Dedifferentiated amniotic fluid mesenchymal stem cell (primary cell): ENCODE results near the gene RAMP3.
"Not testable (repeated sequence)": the region's sequence is repeated elsewhere in the genome, so short reads cannot be mapped to it uniquely, and the experiment has no call there.

Source experiments
- DNase-seq: peaks from one replicate; pipeline ENCODE4 v3.0.0-alpha.2; 2016; ENCODE audit errors: extremely low spot score

Gene RAMP3

GRCh38 chr7:45156516-45157272 is 897 bp upstream of the RAMP3 start:
- DNase-seq, result no peak

- no peak for DNase-seq
Observed at GRCh38 chr7:45157286-45157652, 322 bp upstream of the RAMP3 start.

DNA sequence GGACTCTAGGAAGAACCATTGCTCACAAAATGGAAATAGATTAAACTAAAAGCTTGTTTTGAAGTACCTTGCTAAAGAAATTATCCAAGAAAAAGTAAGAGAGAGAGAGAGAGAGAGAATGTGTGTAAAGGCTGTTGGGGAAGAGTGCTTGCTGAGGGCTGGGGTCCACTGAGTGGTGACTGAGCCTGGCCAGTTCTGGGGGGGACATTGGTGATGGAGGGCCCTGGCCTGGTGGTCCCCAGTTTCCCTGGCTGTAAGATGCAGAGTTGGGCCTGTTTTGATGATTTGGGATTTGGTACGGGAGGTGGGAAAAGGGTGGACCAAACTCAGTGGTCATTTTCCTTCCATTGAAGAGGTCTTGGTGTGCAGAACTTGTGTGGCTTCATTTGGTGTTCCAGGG is 880 bp downstream of the RAMP3 start:
- no peak for DNase-seq

- no peak for DNase-seq
Observed at GRCh38 chr7:45159296-45159695, 1.7 kb downstream of the RAMP3 start.

DNA sequence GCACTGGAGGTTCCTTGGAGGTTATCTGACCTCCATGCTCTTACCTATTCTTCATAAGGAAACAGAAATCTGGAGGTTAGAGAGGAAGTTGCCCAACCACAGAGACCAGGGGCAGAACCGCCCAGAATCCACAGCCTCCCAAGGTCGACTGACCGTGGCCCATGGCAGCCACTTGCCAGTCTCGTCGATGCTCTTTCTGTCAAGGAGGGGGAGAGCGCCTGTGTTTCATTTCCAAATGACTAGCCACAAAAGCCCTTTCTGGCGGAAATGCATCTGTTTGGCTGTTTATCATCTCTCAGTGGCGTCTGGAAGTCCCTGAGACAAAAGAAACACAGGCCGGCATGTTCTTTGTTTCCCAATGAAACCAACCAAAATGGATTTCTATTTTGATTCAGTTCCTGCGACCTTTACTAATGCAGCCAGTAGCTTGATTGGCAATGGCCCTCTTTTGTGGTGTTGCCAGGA is 2.9 kb downstream of the RAMP3 start:
- DNase-seq, result no peak

- no peak for DNase-seq
Observed at GRCh38 chr7:45161138-45161537, 3.5 kb downstream of the RAMP3 start.

GRCh38 chr7:45161842-45162241 is 4.3 kb downstream of the RAMP3 start:
- no peak for DNase-seq

DNA sequence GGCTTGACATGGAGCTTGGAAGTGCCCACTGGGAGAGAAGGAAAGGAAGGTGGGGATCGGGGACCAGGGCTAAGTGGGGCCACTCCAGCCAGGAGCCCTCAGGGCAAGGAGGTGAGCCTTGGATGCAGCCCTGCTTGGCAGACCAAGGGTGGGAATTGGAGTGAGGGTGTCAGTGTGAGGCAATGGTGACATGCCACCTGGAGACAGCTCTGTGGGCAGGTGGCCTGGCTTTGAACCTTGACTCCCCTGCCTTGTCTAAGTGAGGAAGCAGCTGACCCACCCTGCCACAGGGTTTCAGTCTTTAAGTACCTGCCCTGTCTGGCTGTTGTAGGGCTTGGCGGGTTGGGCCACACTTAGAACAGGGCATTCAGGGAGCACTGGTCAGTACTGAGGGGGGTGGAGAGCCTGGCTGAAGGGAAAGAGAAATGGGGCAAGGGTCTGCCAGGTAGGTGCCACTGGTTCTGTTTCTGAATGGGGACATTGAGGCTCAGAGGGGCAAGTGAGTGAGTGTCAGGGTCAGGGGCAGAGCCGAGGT is 4.8 kb downstream of the RAMP3 start:
- no peak for DNase-seq

DNA sequence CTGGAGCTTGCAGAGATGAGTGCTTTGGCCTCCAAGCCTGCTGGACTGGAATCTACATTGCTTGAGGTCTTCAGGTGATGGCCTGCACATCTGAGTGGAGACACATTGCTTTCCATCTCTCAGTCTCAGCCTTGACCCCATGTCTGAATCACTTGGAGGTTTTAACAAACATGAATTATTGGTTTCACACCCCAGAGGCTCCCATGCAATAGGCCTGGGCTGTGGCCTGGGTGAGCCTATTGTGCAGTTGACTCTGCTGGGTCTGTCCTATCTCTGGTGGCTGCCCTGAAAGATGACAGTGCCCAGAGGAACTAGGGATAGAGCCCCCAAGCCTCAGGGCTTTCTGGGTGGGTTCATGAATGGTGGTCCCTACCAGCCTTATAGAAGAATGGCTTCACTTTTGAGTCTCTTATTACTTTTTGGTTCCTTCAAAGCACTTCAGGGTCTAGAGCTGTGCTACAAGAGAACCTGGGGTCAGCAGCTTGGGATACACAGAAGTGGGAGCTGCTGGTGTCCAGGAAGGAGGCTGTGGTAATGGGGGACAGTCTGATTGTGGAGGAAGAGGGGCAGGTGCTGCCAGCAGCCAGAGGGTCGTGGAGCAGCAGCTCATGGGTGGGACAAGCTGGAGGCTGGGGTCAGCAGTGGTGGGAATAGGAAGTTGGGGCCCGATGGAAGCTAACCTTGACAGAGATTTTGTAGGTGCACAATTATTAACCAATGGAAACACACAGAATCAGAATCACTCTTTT is 5.5 kb downstream of the RAMP3 start:
- no peak for DNase-seq

DNA sequence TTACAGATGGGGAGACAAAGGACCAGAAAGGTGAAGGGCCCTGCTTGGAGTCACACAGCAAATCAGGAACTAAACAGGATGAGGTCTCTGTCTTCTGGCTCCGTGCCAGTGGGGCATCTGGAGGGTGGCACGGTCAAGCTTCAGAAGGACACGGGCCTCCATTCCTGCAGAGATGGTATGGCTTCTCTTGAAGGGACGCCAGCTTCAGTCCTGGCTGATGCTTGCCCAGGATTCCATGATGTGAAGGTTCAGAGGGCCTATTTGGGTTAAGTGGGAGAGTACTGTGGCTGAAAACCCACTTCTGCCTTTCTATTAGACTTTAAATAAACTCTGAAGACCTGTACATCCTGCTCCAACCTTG is 6.1 kb downstream of the RAMP3 start:
- no peak for DNase-seq

DNA sequence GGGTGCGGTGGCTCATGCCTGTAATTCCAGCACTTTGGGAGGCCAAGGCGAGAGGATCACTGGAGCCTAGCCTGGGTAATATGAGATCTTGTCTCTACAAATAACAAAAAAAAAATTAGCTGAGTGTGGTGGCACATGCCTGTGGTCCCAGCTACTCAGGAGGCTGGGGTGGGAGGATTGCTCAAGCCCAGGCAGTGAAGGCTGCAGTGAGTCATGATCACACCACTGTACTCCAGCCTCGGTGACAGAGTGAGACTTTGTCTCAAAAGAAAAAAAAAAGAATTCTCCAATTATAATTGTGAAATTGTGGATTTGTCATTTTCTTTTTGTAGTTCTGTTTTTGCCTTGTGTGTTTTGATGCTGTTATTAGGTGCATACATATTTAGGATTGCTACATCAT is 6.7 kb downstream of the RAMP3 start:
- not testable (repeated sequence) for DNase-seq

DNA sequence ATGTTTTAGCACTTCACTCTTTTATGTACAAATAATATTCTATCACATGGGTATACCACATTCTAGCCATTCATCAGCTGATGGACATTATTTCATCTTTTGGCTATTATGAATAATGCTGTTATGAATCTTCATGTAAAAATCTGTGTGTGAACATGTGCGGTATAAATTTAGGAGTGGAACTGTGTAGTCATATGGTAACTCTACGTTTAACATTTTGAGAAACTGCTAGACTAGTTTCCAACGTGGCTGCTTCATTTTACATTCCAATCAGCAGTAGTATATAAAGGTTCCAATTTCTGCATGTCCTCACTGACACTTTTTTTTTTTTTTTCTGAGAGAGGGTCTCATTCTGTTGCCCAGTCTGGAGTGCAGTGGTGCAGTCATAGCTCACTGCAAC is 8.3 kb downstream of the RAMP3 start:
- no peak for DNase-seq

- DNase-seq, result no peak
Observed at GRCh38 chr7:45171946-45172345, 14.4 kb downstream of the RAMP3 start.

DNA sequence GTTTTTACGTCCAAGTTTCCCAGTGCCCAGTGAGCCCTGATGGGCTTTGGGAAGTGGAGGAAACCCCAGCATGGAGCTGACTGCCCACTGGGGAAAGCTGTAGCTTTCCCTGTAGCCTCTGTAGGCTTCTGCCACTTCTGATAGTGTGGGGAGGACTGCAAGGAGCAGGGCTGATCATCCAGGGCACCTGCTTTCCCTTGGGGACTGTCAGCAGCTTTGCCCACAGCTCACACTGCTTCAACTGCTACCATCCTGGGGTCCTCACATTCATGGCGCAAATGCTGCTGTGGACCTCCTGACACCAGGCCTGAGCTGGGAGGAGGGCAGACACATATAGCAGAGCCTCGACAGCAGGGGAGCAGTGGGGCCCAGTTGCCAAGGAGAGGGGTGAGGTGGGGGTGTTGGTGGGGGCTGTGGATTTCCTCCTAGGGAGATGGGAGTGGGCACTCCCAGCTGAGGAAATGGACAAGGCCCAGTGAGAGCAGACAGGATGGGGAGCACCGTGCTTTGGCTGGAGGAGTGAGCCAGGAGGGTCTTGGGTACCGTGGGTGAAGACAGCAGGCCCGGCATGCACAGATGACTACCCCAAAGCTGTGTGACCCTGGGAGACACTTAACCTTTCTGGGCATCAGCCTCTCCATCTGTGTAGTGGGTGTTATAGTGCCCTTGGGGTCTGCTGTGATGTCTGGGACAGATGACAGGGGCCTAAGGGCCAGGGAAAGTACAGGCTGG is 16.2 kb downstream of the RAMP3 start:
- DNase-seq, result no peak

- DNase-seq, result no peak
Observed at GRCh38 chr7:45174328-45174610, 16.7 kb downstream of the RAMP3 start.

DNA sequence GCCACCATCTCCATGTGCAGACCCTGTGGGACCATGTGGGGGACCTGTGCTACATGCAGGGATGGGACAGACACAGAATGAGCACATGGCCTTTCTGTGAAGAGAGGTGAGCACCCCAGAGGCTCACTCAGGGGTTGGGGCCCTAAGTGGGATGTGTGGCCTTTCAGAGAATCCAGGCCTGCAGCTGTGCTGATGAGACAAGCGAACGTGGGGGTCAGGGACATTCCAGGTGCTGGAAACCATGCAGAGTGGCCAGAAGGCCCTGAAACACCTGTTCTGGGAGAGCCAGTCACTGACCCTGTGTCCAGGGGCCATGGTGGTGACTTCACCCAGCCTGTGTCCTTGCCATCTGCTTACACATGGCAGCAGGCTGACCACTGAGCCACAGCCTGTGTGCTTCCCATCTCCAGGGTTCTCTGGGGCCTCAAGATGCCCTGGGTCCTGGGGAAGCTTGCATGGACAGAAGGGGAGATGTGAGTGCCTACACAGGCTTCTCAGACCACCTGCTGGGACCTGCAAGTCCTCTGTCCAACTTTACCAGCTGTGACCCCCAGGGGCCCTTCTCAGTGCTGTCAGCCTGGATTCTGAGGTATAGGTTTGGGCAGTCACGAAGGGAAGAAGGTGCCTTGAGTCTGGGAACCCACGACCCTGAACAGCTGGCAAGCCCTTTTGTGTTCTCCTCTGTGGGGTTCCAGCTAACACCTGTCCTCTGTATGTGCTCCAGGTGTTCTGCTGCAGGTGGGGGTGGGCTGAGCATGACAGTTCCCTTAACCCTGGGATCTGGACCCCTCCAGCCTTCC is 17.6 kb downstream of the RAMP3 start:
- no peak for DNase-seq

DNA sequence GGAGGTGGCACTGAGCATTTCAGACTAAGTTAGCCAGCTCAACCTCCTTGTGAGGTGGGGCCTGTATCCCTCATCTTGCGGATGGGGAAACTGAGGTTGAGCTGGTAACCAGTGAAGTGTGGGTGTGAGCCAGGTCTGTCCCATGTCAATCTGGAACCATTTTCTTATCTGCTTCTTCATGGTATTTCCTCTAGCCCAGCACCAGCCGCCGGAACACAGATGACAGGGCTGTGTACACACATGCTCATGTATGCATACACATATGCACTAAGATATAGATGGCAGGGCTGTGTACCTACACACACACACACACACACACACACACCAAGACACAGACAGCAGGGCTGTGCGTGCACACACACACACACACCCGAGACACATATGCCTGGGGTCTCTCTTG is 18.5 kb downstream of the RAMP3 start:
- DNase-seq, result no peak

GRCh38 chr7:45176886-45177731 is 19.5 kb downstream of the RAMP3 start:
- no peak for DNase-seq

DNA sequence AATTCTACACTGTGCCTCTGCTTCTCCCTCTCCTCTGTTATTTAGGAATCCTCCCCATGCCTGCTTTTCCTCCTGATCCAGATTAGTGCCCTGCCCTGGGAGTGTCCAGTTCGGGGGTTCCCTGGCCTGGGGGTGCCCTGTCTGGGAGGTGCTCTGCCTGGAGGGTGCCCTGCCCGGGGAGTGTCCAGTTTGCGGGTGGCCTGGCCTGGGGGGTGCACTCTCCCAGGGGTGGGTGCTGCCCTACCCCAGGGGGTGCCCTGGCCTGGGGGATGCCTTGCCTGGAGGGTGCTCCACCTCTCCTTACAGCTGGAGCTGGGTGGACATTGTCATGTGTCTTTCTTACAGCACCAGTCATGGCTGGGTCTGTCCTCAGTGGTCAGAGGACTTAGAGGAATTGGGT is 20.2 kb downstream of the RAMP3 start:
- DNase-seq, result no peak

DNA sequence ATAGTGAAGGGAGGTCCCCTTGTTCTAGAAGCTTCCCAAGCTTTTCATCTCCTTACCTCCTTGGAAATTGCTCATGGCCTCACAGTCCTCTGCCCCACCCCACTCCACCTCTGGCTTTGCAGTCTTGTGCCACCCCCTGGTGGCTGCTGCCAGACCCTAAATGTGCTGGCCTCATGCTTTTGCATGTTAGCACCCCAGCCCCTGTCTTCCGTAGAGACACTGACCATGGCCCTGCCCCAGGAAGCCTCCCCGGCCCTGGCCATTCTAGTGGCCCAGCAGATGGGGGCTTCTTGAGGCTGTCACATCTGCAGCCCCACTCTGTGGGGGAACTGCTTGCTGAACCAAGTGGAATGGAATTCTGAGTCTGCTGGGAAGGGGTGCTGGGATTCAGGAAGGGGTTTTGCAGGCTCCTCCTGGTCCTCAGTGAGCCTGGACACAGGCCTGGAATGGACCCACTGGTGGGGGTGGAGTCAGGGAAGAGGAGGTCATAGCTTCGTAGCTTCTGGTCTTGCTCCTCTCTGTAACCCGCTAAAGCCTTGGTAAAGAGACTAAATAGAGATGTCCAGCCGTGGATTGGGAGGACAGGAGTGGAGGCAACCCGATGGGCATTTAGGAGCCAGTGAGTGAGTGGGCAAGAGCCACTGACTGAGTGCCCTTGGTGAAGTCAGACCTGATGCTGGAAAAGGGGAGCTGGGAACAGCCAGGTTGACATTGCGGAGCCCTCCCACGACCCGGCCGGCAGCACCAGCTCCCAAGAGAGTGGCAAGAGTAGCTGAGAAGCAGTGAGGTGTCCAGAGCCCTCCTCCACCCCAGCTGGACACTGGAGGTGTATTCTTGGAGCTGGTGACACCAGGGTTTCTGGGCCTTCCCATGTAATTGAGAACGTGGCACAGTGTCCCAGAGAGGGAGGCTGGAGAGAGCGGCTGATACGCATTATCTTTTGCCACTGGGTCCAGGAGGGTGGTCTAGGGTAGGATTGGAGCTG is 20.9 kb downstream of the RAMP3 start:
- no peak for DNase-seq
